GM08714 (cell line): ENCODE results near the gene MEP1B.

Experiments
- H3K4me3 ChIP-seq: fragments of 200-500 bp; sonication (Bioruptor generic); 2 replicates; pipeline ENCODE4 v1.5.1; 2014; ENCODE audit warnings: mild to moderate bottlenecking, low read length, inconsistent platforms
- ZNF274 ChIP-seq: IDR thresholded peaks from 2 replicates; pipeline ENCODE4 v1.6.1; 2012; ENCODE audit warnings: mild to moderate bottlenecking, low read depth, low read length

Gene MEP1B

DNA sequence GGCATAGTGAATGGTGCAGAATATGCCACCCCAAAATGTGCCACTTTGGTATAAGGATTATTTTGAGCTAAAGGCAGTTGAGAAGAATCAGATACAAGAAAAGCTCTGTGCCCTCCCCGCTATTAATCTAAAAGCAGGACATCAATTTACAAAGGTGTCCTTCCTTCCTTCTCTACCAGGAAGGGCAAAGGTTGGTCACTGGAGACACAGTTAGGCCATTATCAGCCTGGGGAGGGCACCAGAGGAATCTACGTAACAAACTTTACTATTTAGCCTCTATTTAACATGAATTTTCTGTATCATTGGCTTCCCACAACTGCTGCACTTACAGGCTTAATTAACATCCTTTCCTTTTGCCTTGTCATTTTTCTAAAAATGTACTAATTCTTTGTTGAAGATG, 52.6 kb downstream of the MEP1B start:
- TF ChIP-seq ZNF274: no peak
- no peak overlapping the region for H3K4me3 ChIP-seq

DNA sequence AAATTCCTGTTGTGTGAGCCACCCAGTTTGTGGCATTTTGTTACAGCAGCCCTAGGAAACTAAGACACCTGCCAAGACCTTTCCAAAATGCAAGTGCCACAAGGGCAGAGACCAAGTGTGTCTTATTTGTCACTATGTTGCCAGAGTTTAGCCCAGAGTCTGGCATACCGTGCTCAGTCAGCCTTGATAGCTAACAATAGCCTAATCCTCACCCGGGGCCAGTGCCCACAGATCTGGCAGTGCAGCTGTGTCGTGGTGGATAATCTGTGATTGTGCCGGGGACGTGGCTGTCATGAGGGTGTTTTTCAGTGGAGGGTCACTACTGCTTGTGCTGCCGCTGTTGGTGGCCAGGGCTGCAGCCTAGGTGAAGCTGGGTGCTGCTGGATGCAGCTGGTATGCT, 53.5 kb downstream of the MEP1B start:
- no peak for TF ChIP-seq ZNF274
- no peak overlapping the region for H3K4me3 ChIP-seq

DNA sequence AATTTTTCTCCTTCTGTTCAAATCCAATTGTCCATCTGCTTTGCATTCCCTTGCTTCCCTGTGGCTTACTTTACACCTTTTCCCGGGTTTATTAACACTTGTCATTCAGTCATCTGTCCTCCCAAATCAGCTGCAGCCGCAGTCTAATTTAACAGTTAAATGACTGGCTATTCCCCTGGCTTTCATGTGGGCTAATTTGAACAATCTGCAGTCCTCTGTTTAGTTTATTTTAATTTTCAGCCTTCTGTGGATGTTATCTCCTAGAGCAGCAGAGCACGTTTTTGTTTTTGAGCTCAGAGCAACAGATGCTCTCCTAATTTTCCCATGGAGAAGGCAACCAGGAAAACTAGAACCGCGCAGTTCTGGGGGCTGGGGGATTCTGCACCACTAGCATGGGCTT, 55.0 kb downstream of the MEP1B start:
- no peak for TF ChIP-seq ZNF274
- no peak overlapping the region for H3K4me3 ChIP-seq

DNA sequence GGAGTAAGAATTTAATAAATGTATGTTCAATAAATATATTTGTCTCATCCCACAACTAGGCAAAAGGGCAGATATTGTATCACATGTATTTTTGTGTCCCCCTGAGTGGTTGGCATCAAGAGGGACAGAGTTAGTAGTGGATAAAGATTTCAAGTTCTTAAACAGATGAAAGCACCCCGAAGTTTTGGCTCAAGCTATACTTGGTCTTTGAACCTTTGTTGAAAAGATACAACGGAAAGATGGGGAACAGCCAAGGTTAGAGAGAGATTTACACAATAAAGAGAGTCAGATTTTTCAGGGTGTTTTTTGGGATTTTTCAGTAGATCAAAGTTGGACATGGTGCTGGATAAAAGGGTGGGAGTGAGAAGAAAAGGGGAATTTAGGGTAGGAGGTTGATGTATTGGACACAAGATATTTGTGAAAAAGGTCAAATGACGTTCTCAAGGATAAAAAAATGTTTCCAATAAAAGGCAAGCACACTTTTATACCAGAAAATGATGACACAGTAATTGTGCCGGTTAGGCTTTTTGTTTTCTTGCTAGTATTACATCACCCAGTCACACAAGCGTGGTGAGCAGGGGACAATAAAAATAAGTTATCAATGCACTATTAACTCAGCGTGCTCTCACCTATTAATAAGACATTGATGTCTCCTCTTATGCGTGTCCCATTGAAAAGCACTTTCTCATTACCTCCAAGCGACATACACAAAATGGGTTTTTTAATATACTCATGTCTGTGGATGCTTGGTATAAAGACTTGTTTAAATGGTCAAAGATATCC, 59.5 kb downstream of the MEP1B start:
- TF ChIP-seq ZNF274: no peak
- no peak overlapping the region for H3K4me3 ChIP-seq

DNA sequence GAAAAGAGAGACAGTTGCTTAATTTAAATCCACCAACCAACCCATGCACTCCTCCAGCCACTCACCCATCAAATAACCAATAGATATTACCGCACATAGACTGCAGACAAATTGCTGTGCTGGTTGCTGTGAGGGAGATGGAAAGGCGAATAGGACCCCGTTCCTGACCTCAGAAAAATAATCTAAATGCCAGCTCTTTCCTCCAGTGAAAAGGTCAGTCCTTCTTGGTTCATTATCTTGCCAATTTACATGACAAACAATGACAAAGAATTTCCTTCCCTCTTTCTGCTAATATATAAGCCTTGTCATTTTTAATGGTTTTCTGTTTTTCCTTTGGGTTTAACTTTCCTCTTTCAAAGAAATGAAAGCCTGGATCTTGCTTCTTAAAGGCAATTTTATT, 61.6 kb downstream of the MEP1B start:
- H3K4me3 ChIP-seq: no peak overlapping the region
- TF ChIP-seq ZNF274: no peak

DNA sequence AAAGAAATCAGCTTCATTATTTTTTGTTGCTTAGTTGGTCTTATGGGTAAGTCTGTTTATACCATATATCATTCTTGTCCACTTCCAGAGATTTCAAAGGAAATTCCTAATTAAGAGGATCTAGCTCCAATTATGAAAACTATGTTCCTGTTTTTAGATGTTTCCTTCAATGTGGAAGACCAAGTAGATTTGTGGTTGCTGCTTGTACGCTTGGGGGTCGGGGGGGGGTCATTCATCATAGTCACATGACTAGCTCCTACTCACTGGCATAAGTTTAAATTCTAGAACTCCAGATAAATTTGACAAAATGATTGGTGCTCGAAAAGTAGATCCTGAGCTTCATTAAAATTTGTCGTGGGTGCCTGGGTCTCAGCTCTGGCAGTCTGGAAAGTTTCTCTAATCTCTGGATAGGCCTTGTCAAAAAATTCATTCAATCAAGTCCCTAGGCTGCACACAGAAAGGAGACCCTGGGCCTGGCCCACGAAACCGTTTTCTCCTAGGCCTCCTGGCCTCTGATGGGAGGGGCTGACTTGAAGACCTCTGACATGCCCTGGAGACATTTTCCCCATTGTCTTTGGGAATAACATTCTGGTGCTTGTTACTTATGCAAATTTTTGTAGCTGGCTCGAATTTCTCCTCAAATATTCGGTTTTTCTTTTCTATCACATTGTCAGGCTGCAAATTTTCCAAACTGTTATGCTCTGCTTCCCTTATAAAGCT, 62.5 kb downstream of the MEP1B start:
- TF ChIP-seq ZNF274: no peak
- no peak overlapping the region for H3K4me3 ChIP-seq

DNA sequence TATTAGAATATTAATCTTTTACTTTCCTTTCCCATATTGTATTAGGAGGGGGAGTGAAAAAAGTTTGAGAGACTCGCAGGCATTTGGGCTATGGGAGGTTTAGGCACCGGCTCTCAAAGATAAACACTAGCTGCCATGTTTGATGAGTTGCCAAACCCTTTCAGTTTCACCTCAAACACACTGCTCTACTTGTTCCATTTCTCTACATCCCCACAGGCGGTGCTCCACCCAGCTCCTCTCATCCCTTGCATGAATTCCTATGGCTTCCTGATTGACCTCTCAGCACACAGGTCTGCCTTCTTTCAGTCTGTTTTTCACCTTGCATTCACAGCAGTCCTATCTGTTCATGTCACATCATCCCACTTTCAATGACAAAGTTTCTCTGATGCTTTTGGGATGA, 65.7 kb downstream of the MEP1B start:
- no peak overlapping the region for H3K4me3 ChIP-seq
- no peak for TF ChIP-seq ZNF274

DNA sequence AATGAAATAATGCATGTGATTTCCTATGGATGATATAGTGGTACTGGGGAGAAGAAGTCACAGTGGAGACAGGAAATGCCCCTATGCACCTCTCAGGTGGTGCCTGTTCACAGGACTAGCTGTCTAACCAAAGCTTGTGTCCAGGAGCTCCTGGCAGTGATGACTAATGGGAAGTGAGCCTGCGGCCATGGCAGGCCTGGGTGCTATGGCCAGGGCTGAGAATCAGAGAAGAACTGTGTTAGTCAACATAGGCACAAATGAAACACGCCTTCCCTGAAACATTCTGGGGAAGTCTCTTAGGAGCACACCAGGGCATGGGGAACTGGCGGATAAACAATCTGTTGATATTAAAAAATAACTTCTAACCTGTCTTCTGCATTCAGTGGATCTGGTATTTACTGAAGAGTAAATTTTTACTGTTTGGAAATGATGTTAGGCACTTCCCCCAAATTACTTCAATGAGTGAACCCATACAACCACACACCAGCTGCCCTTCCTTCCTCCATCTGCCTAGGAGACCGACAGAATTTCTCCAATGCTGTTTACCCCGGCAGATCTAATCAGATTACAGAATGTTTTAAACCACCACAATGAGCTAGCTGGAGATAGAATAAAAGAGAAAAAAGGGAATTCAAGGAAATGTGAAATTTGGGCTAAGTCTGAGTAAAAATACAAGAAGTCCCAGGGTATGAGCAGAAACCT, 67.4 kb downstream of the MEP1B start:
- no peak overlapping the region for H3K4me3 ChIP-seq
- no peak for TF ChIP-seq ZNF274

DNA sequence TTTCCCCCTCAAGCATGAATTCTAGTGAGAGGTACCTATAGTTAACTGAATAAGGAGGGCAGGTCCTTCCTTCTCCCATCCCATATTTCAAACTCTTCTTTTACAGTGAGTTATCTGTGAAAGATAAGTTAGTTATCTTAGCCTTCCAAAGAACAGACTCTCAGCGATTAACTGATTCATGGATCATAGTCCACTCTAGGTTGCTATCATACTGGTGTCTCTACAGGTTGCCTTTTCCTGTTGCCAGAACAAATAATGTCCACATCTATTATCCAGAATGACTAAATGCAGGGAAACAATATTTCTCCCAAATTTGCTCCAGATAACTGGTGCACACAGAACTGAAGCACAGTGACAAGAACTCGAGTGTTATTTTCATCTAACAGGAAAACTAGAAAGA, 68.3 kb downstream of the MEP1B start:
- no peak for TF ChIP-seq ZNF274

DNA sequence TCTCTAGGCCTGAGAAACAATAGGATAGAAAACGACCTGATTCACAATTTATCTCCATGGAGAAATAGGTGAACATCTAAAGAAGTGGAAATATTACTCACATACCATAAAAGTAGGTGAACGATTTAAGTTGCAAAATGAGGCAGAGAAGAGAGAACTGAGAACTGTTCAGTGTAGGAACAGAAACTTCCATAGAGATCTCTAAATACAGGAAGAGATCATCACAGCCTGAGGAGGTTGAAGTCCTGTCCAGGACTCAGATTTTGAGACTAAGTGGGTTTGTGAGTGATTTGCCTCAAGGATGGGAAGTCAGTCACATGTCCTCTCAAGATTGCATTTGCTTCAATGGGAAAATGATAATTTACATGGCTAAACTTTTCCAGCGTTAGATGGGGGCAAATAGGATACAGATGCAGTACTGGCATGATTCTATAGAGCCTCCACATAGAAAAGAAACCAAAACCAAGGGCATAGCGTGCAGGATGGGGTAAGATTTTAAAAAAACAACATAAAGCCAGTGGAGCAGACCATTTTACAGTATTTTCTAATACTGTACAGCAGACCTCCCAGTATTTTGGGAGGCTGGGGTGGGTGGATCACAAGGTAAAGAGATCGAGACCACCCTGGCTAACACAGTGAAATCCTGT, 68.8 kb downstream of the MEP1B start:
- no peak for TF ChIP-seq ZNF274
- no peak overlapping the region for H3K4me3 ChIP-seq

More for the DNA sequence above, 68.3 kb downstream of the MEP1B start:
- no peak overlapping the region for H3K4me3 ChIP-seq

DNA sequence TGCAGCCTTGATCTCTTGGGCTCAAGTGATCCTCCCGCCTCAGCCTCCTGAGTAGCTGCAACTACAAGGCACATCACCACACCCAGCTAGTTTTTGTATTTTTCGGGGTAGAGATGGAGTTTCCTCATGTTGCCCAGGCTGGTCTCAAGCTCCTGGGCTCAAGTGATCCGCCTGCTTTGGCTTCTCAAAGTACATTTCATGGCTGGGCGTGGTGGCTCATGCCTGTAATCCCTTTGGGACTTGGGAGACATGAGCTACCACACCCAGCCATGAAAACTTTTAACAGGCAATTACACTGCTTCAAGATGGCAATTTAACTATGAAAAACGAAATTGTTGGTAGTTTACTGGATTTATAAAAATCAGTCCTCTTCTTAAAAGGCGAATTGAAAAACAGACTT, 69.7 kb downstream of the MEP1B start:
- no peak overlapping the region for H3K4me3 ChIP-seq
- TF ChIP-seq ZNF274: no peak

DNA sequence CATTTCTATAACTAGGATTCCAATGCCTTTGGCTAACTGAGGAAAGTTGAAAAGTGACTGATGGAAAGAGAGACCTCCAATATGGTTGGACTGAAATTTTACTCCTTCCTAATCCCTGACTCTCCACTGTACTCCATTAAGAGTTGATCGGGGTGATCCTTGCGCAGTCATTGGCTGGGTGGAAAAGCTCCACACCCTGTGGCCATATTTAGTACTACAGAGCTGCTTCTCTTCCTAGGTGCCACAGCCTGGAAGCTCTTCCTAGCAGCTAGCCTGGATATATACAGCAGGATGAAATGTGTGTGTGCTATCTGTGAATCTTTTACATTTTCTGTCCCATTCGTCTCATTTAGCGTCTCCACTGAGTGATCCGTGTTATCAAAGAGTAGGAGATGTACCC, 71.2 kb downstream of the MEP1B start:
- no peak for TF ChIP-seq ZNF274

DNA sequence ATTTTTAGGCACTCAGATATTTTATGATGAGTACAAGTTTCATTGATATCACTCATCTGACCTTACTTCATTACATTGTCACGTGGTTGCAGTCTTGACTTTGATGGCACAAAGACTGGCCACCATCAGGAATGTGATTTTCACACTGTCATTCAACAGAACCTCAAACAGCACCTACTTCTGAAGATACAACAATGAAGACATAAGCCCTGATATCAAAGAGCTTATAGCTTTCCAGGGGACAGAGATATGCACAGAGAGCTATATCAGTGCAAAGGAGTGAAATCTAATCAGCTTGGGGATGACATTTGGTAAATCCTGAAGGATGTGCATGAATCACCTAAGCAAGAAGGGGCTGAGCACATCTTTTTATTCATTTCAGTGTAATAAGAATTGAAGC, 72.3 kb downstream of the MEP1B start:
- no peak overlapping the region for H3K4me3 ChIP-seq
- no peak for TF ChIP-seq ZNF274

More for the DNA sequence above, 71.2 kb downstream of the MEP1B start:
- H3K4me3 ChIP-seq: no peak overlapping the region

DNA sequence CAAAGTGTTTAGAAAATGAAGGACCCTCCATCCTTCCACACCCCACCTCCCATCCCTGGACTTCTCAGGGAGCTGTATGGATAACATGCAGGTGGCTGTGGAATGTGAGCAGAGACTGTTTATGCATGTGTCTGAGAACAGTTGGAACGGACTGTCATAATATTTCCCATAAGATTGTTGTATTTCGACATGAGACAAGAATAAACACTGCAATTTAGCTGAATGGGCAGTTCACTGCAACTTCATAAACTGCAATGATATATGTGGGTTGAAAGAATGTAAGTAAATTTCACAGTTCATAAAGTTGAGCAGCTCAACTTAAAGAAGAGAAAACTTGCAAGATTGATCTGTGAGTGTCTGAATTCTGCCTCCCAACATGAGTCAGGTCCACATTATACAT, 74.6 kb downstream of the MEP1B start:
- no peak for TF ChIP-seq ZNF274

More for the DNA sequence above, 74.6 kb downstream of the MEP1B start:
- H3K4me3 ChIP-seq: no peak overlapping the region
